B cell (primary cell): ENCODE results near the gene MAP3K4. TPM values are rescaled to one million over a fixed set of nuclear protein-coding genes. Genes with fewer than 3 reads are reported as not detected.

ENCODE experiments used
- ATAC-seq: fragments of 200-7000 bp; cut with Tn5 transposase; one replicate; pipeline ENCODE4 v1.10.0; 2021; ENCODE audit warnings: low read depth, mild to moderate bottlenecking, moderate number of reproducible peaks, moderate library complexity
- CTCF ChIA-PET: fragments of 350-600 bp; sonication (Branson Sonifier 250); formaldehyde crosslinking; loops from one replicate; lab custom pipeline; 2021; ENCODE audit warnings: antibody characterized with exemption, inconsistent platforms; lab: Charles Lee
- POLR2A ChIA-PET: fragments of 350-600 bp; sonication (Branson Sonifier 250); formaldehyde crosslinking; loops from one replicate; lab custom pipeline; 2021; ENCODE audit warnings: antibody characterized with exemption; lab: Charles Lee
- DNase-seq: peaks from one replicate; pipeline ENCODE4 v3.0.0; 2013
- H2AFZ ChIP-seq: 2 replicates; pipeline ENCODE4 v1.6.1; 2012; ENCODE audit warnings: mild to moderate bottlenecking, low read depth, low read length; ENCODE audit not compliant: insufficient read depth, poor library complexity, severe bottlenecking
- H3K27ac ChIP-seq, 2 donors: 1 replicate in 1 of 2; 2 replicates in 1 of 2; pipeline ENCODE4 v1.5.1; 2012 to 2013; ENCODE audit warnings: low read length in 2 of 2, mild to moderate bottlenecking in 2 of 2, moderate library complexity in 1 of 2
- H3K27me3 ChIP-seq, 4 experiments: fragments of 200-600 bp in 1 of 4; sonication (generic) in 1 of 4; replicated peaks in 1 of 4; 1 replicate in 2 of 4; 2 replicates in 2 of 4; pipeline versions ENCODE4 v1.6.1 to v1.7.0; 2013 to 2016; ENCODE audit warnings: low read length in 3 of 4, mild to moderate bottlenecking in 2 of 4, mixed read lengths in 1 of 4, moderate library complexity in 1 of 4; ENCODE audit not compliant: insufficient read depth in 4 of 4, control insufficient read depth in 3 of 4; ENCODE audit errors: control extremely low read depth in 1 of 4
- H3K36me3 ChIP-seq, 2 experiments: replicated peaks in 1 of 2; 1 replicate in 1 of 2; 2 replicates in 1 of 2; pipeline versions ENCODE4 v1.6.1 to v1.7.1; 2013; ENCODE audit warnings: low read length in 1 of 2; ENCODE audit not compliant: insufficient read depth in 2 of 2, control insufficient read depth in 1 of 2; ENCODE audit errors: control extremely low read depth in 1 of 2, extremely low read depth in 1 of 2
- H3K4me1 ChIP-seq, 2 donors: fragments of 200-600 bp in 1 of 2; sonication (generic) in 1 of 2; 1 replicate in 1 of 2; 2 replicates in 1 of 2; pipeline versions ENCODE4 v1.5.1 to v1.6.1; 2013 to 2017; ENCODE audit warnings: low read length in 2 of 2; ENCODE audit not compliant: control insufficient read depth in 2 of 2, insufficient read depth in 2 of 2
- H3K4me2 ChIP-seq: replicated peaks from 2 replicates; pipeline ENCODE3; 2012; ENCODE audit warnings: mild to moderate bottlenecking, low read depth, low read length; ENCODE audit not compliant: poor library complexity, severe bottlenecking
- H3K4me3 ChIP-seq, 5 experiments: fragments of 200-600 bp in 1 of 5; sonication (generic) in 1 of 5; 1 replicate in 3 of 5; 2 replicates in 2 of 5; pipeline versions ENCODE4 v1.5.1 to v1.7.0; 2011 to 2016; ENCODE audit warnings: low read length in 4 of 5, mild to moderate bottlenecking in 4 of 5, low read depth in 2 of 5, control low read depth in 1 of 5, moderate library complexity in 1 of 5; ENCODE audit not compliant: insufficient read depth in 1 of 5; ENCODE audit errors: control extremely low read depth in 1 of 5, extremely low read depth in 1 of 5
- H3K79me2 ChIP-seq: fragments of 200-600 bp; sonication (generic); one replicate; pipeline ENCODE4 v1.6.0; 2016; ENCODE audit warnings: low read length; ENCODE audit not compliant: control insufficient read depth, insufficient read depth
- H3K9ac ChIP-seq: fragments of 200-600 bp; sonication (generic); 2 replicates; pipeline ENCODE4 v1.6.1; 2017; ENCODE audit warnings: mild to moderate bottlenecking, low read length, moderate library complexity
- H3K9me3 ChIP-seq, 3 donors: one replicate each; pipeline versions ENCODE4 v1.6.1 to v1.7.1; 2013; ENCODE audit warnings: low read length in 2 of 3; ENCODE audit not compliant: control insufficient read depth in 2 of 3, insufficient read depth in 1 of 3; ENCODE audit errors: control extremely low read depth in 1 of 3
- H4K20me1 ChIP-seq: 2 replicates; pipeline ENCODE4 v1.6.0; 2012; ENCODE audit warnings: mild to moderate bottlenecking, low read length; ENCODE audit not compliant: insufficient read depth, control insufficient read depth, poor library complexity, severe bottlenecking
- H3K27ac Mint-ChIP-seq: one replicate; pipeline ENCODE4 v1.8.0; 2021; ENCODE audit warnings: mixed read lengths
- H3K27me3 Mint-ChIP-seq: one replicate; pipeline ENCODE4 v1.8.0; 2021; ENCODE audit warnings: mixed read lengths
- H3K4me1 Mint-ChIP-seq: one replicate; pipeline ENCODE4 v1.8.0; 2021; ENCODE audit warnings: mixed read lengths
- H3K4me3 Mint-ChIP-seq: one replicate; pipeline ENCODE4 v1.8.0; 2021; ENCODE audit warnings: mixed read lengths
- H3K9me3 Mint-ChIP-seq: one replicate; pipeline ENCODE4 v1.8.0; 2022; ENCODE audit warnings: mixed read lengths; ENCODE audit not compliant: insufficient read depth
- EZH2 ChIP-seq: IDR thresholded peaks from 2 replicates; pipeline ENCODE4 v1.6.1; 2012; ENCODE audit warnings: borderline replicate concordance, low read depth, mild to moderate bottlenecking, moderate library complexity, low read length; ENCODE audit not compliant: insufficient read depth, poor library complexity, severe bottlenecking
- WGBS: methylation state at CpG from one replicate; pipeline ENCODE4 v1.1.5; 2013; ENCODE audit warnings: missing lambda C conversion rate; ENCODE audit not compliant: insufficient coverage; 5-methylcytosine and 5-hydroxymethylcytosine counted together
- intact Hi-C: fragments of 100-400 bp; cut with micrococcal nuclease; formaldehyde crosslinking; loops from one replicate; pipeline ENCODE4 v1.10.0; 2022
- polyA plus RNA-seq: library from polyadenylated mRNA; depleted of rRNA; stranded (reverse); fragments of >200 nt; gene quantifications from 2 replicates; pipeline ENCODE4 v1.2.3, GENCODE V29; 2012
- total RNA-seq, 2 donors: library from RNA; stranded (reverse); fragments of 120-200 nt in 1 of 2; gene quantifications; 1 replicate in 1 of 2; 2 replicates in 1 of 2; pipeline versions ENCODE4 v1.2.3 to v1.2.4, GENCODE V29; 2013 to 2022
- TF ChIP-seq, protein P1 (sequence below): fragments of 200-600 bp; IDR thresholded peaks from one replicate; pipeline ENCODE4 v1.8.0; 2022; ENCODE audit warnings: antibody characterized with exemption, mild to moderate bottlenecking

The MAP3K4 gene
- total and polyA plus RNA-seq, 2 donors (not counting 1 experiment from before 2014, with no cell fraction given), result 24.4 to 105 TPM

DNA sequence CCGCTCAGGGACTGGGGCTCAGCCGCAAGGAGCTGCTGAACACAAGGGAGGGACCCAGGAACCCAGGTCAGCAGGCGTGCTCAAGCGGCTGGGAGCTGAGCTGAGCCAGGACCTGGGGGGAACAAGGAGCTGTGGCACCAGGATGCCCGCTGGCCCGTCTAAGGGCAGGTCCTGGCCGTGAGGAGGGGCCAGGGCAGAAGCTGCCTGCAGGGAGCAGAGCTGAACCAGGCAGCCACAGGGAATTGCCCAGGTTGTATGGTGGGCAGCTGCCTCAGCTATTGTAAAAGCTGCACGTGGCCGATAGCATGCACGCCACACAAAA is 148.9 kb downstream of the MAP3K4 start:
- Histone ChIP-seq H3K9me3 (no peaks in the 10 kb centered on the region), H3K4me2 (no peak overlapping the region), H3K9ac (no peak overlapping the region), H3K79me2 (no peaks in the 10 kb centered on the region), H3K27ac (no peak overlapping the region), H3K4me3 (no peak overlapping the region), H4K20me1 (no peaks in the 10 kb centered on the region), H3K4me1 (peaks cover 7 to 13% of the 10 kb centered on the region in 2 donors), H3K36me3 (no peaks in the 10 kb centered on the region), H3K27me3 (no peaks in the 10 kb centered on the region), H2AFZ (no peak overlapping the region)
- Mint-ChIP-seq H3K27ac (no peak overlapping the region), H3K9me3 (no peaks in the 10 kb centered on the region), H3K4me1 (peaks cover 9% of the 10 kb centered on the region), H3K4me3 (no peak overlapping the region), H3K27me3 (no peaks in the 10 kb centered on the region)
- no peak for TF ChIP-seq EZH2
- TF ChIP-seq, protein P1, sequence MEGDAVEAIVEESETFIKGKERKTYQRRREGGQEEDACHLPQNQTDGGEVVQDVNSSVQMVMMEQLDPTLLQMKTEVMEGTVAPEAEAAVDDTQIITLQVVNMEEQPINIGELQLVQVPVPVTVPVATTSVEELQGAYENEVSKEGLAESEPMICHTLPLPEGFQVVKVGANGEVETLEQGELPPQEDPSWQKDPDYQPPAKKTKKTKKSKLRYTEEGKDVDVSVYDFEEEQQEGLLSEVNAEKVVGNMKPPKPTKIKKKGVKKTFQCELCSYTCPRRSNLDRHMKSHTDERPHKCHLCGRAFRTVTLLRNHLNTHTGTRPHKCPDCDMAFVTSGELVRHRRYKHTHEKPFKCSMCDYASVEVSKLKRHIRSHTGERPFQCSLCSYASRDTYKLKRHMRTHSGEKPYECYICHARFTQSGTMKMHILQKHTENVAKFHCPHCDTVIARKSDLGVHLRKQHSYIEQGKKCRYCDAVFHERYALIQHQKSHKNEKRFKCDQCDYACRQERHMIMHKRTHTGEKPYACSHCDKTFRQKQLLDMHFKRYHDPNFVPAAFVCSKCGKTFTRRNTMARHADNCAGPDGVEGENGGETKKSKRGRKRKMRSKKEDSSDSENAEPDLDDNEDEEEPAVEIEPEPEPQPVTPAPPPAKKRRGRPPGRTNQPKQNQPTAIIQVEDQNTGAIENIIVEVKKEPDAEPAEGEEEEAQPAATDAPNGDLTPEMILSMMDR, result no peak
- ATAC-seq (no peak), DNase-seq (no peak)
- ChIA-PET CTCF (no interaction called here), POLR2A (no interaction called here)
- intact Hi-C loops, result no loop called here
- WGBS, result 93% methylated on average over 9 of the region's 10 CpGs

DNA sequence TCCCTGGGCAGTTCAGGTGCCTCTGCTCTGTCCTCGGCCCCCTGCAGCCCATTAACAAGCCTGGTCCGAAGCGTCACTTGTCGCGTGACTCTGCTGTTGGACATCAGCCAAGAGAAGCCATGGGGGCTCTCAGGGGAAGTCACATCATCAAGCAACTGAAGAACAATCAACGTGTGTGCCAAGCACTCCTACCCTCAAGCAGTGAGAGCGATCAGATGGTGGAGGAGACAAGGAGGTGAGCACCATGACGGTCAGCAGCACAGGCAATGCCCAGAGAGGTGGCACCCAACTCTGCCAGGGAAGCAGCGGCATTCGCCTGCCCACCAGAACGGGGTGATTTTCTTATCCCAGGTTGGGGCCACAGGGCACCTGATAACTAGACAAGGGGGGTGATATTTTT is 149.6 kb downstream of the MAP3K4 start:
- TF ChIP-seq, protein P1, result no peak
- no peak for TF ChIP-seq EZH2
- H3K79me2 ChIP-seq, result no peaks in the 10 kb centered on the region
- Mint-ChIP-seq H3K9me3 (no peaks in the 10 kb centered on the region), H3K27me3 (no peaks in the 10 kb centered on the region), H3K4me1 (peaks cover 3% of the 10 kb centered on the region), H3K4me3 (no peak overlapping the region), H3K27ac (no peak overlapping the region)
- 93% methylated on average over 11 of the region's 11 CpGs for WGBS
- no peak overlapping the region for H3K9ac ChIP-seq
- intact Hi-C loops, result no loop called here
- H3K27me3 ChIP-seq, result no peaks in the 10 kb centered on the region
- no peak overlapping the region for H3K27ac ChIP-seq
- peaks cover under 1 to 7% of the 10 kb centered on the region in 2 donors for H3K4me1 ChIP-seq
- H3K9me3 ChIP-seq, result no peaks in the 10 kb centered on the region
- no peak overlapping the region for H2AFZ ChIP-seq
- H3K4me3 ChIP-seq, result no peak overlapping the region
- H3K4me2 ChIP-seq, result no peak overlapping the region
- CTCF ChIA-PET, result no interaction called here
- ATAC-seq, result no peak
- POLR2A ChIA-PET, result no interaction called here
- H4K20me1 ChIP-seq, result no peaks in the 10 kb centered on the region
- DNase-seq, result no peak
- H3K36me3 ChIP-seq, result no peaks in the 10 kb centered on the region
